Ishikawa (cell line): ENCODE measurements around the gene DZIP3.

Experiments used
- MAX ChIP-seq: IDR thresholded peaks from 2 replicates; pipeline ENCODE4 v1.6.1; 2012
- TAF1 ChIP-seq: IDR thresholded peaks from 2 replicates; pipeline ENCODE4 v1.6.1; 2012; ENCODE audit warnings: low read depth, mild to moderate bottlenecking

GRCh38 chr3:108667312-108667711 lies 77.8 kb downstream of the DZIP3 start:
- TF ChIP-seq MAX: no peak
- no peak for TF ChIP-seq TAF1
